IPS-18c (cell line): ENCODE data around the gene ASAP3.

ENCODE experiments used
- H3K4me3 ChIP-seq: 2 replicates; pipeline ENCODE4 v1.7.0; 2013; ENCODE audit warnings: low read depth, mild to moderate bottlenecking, low read length, moderate library complexity; ENCODE audit not compliant: insufficient read depth
- H3K9me3 ChIP-seq: one replicate; pipeline ENCODE4 v1.6.1; 2013; ENCODE audit warnings: mild to moderate bottlenecking, low read length, moderate library complexity; ENCODE audit not compliant: control insufficient read depth, insufficient read depth

ASAP3 gene

GRCh38 chr1:23483321-23484252 lies at the start of gene ASAP3:
Gene ASAP3 (minus strand): TSS chr1:23484179. CDS start chr1:23484133, 46 bp downstream.
- H3K4me3 ChIP-seq: peak within 1 kb of the TSS; percentile 74
- H3K9me3 ChIP-seq: no peaks in the 10 kb centered on the region

GRCh38 chr1:23533246-23534023 lies 49.5 kb upstream of the ASAP3 start:
- H3K9me3 ChIP-seq: no peaks in the 10 kb centered on the region
- no peak overlapping the region for H3K4me3 ChIP-seq

GRCh38 chr1:23531562-23532094 lies 47.6 kb upstream of the ASAP3 start:
- Histone ChIP-seq H3K9me3 (no peaks in the 10 kb centered on the region), H3K4me3 (peak overlapping the region; percentile 5; the same call in 1 of the 2 replicates)

GRCh38 chr1:23530747-23531561 lies 47.0 kb upstream of the ASAP3 start, which contains the start of gene E2F2:
Gene E2F2 (minus strand): TSS chr1:23531233. CDS start chr1:23530793, 440 bp downstream.
- peak within 1 kb of the TSS; percentile 67 for H3K4me3 ChIP-seq

GRCh38 chr1:23530087-23530746 lies 46.2 kb upstream of the ASAP3 start:
- peak overlapping the region; percentile 67 for H3K4me3 ChIP-seq
- H3K9me3 ChIP-seq: no peaks in the 10 kb centered on the region

More at GRCh38 chr1:23530747-23531561, 47.0 kb upstream of the ASAP3 start, which contains the start of gene E2F2:
- H3K9me3 ChIP-seq: no peaks in the 10 kb centered on the region

GRCh38 chr1:23529146-23530086 lies 45.4 kb upstream of the ASAP3 start:
- no peaks in the 10 kb centered on the region for H3K9me3 ChIP-seq
- H3K4me3 ChIP-seq: no peak overlapping the region

- Histone ChIP-seq H3K4me3 (no peak overlapping the region), H3K9me3 (no peaks in the 10 kb centered on the region)
Observed at GRCh38 chr1:23528250-23528978, 44.4 kb upstream of the ASAP3 start.

GRCh38 chr1:23527900-23528249 lies 43.9 kb upstream of the ASAP3 start:
- Histone ChIP-seq H3K4me3 (no peak overlapping the region), H3K9me3 (no peaks in the 10 kb centered on the region)

GRCh38 chr1:23527366-23527765 lies 43.4 kb upstream of the ASAP3 start:
- Histone ChIP-seq H3K9me3 (no peaks in the 10 kb centered on the region), H3K4me3 (no peak overlapping the region)

GRCh38 chr1:23526329-23527041 lies 42.5 kb upstream of the ASAP3 start:
- H3K4me3 ChIP-seq: no peak overlapping the region
- no peaks in the 10 kb centered on the region for H3K9me3 ChIP-seq

- H3K9me3 ChIP-seq: no peaks in the 10 kb centered on the region
- H3K4me3 ChIP-seq: no peak overlapping the region
Observed at GRCh38 chr1:23525558-23526250, 41.7 kb upstream of the ASAP3 start.

GRCh38 chr1:23524716-23525401 lies 40.9 kb upstream of the ASAP3 start:
- no peak overlapping the region for H3K4me3 ChIP-seq
- H3K9me3 ChIP-seq: no peaks in the 10 kb centered on the region

GRCh38 chr1:23524163-23524562 lies 40.2 kb upstream of the ASAP3 start:
- Histone ChIP-seq H3K9me3 (no peaks in the 10 kb centered on the region), H3K4me3 (no peak overlapping the region)
